Hair follicle dermal papilla cell (primary cell): ENCODE data around the gene SYNPO. TPM values are rescaled to one million over a fixed set of nuclear protein-coding genes. Genes with fewer than 3 reads are reported as not detected.

Source experiments
- total RNA-seq: library from RNA; depleted of rRNA; stranded (reverse); fragments of >200 nt; gene quantifications from 2 replicates; pipeline ENCODE4 v1.2.3, GENCODE V29; 2012

The SYNPO gene, protein sequence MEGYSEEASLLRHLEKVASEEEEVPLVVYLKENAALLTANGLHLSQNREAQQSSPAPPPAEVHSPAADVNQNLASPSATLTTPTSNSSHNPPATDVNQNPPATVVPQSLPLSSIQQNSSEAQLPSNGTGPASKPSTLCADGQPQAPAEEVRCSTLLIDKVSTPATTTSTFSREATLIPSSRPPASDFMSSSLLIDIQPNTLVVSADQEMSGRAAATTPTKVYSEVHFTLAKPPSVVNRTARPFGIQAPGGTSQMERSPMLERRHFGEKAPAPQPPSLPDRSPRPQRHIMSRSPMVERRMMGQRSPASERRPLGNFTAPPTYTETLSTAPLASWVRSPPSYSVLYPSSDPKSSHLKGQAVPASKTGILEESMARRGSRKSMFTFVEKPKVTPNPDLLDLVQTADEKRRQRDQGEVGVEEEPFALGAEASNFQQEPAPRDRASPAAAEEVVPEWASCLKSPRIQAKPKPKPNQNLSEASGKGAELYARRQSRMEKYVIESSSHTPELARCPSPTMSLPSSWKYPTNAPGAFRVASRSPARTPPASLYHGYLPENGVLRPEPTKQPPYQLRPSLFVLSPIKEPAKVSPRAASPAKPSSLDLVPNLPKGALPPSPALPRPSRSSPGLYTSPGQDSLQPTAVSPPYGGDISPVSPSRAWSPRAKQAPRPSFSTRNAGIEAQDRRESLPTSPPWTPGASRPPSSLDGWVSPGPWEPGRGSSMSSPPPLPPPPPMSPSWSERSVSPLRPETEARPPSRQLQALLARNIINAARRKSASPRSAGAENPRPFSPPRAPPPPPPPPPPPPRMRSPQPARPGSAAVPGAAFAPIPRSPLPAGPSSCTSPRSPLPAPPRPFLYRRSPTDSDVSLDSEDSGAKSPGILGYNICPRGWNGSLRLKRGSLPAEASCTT
- total RNA-seq: 1.9 and 2.7 TPM in 2 replicates

DNA sequence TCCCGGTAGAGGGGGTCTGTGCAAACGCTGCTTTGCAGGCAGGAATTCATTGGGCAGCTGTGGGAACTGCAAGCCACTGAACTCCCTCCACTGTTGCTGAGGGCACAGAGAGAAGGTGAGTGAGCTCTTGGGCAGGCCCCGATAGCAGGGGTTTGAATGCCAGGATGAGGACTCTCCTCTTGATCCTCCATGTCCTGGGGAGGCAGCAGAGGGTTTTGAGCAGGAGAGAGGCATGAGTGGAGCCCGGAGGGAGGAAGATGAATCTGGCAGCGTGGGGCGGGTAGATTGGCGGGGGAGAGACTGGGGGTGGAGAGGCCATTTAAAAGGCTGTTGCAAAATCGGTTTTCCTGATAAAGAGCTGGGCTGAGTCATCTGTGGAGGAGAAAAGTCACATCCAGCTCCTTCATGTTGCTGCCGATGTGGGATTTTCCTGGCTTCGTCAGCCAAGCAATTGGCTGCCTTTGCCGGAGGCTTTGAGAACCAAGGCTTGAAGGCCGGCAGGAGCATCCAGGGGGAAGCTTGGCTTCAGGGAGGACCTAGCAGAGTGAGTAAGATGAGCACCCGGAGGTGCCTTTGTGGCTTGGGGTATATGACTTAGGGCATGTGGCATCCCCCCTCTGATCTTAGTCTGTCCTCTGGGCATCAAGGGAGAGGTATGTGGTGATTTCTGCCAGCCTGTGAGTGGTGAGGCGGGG is at the start of gene SYNPO:
Gene SYNPO, plus strand, starts transcription at position 350 of the 695 bp plus-strand sequence. CDS start 7,616 bp downstream, outside the sequence.

DNA sequence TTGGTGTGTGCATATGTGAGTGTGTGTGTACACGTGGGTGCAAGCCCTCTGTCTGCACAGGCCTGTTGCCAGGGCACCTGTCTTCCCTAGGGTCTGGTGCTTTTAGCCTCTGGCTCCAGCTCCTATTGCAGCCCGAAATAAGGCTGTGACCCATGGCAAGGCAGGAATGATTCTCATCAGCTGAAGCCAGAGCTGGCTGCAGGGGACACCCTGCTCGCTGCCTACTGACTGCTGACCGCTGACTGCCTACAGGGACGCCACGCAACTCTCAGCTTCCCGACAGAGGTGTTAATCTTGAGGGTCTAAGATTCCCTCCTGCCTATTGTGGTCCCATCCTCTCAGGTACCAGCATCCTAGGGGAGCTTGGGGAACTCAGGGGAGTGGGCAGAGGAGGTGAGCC is 20.6 kb downstream of the SYNPO start, which contains the start of gene MYOZ3:
Gene MYOZ3, plus strand, starts transcription at position 166 of the 400 bp plus-strand sequence. CDS start 1,691 bp downstream, outside the sequence.

GRCh38 chr5:150700594-150701377 is 60.3 kb downstream of the SYNPO start, which contains the start of gene RBM22:
Gene RBM22 (minus strand): TSS chr5:150701062. CDS start chr5:150700985, 77 bp downstream.

Other genes with a start within 250 kb of the SYNPO start
- 6.6 and 13.3 TPM in 2 replicates for gene CD74, start 227.8 kb upstream of the SYNPO start, total RNA-seq
- 1,105 and 1,795 TPM in 2 replicates for gene RPS14, start 190.9 kb upstream of the SYNPO start, total RNA-seq
- gene NDST1, start 132.5 kb upstream of the SYNPO start, total RNA-seq: 166 and 188 TPM in 2 replicates
- gene MYOZ3, start 20.6 kb downstream of the SYNPO start, total RNA-seq: 1.3 and 1.5 TPM in 2 replicates
- 30.8 and 32.5 TPM in 2 replicates for gene RBM22, start 60.4 kb downstream of the SYNPO start, total RNA-seq
- 69.3 and 76.1 TPM in 2 replicates for gene DCTN4, start 118.4 kb downstream of the SYNPO start, total RNA-seq
- 51.9 TPM in 2 replicates for gene SMIM3, start 138.1 kb downstream of the SYNPO start, total RNA-seq
- not detected in 2 replicates for gene IRGM, start 205.9 kb downstream of the SYNPO start, total RNA-seq